GM18526 (cell line): ENCODE measurements around the gene H1-8.

Experiments
- POLR2A ChIP-seq: IDR thresholded peaks from 3 replicates; pipeline ENCODE4 v1.6.1; 2011; ENCODE audit not compliant: insufficient read length; ENCODE audit errors: extremely low read depth

The H1-8 gene

GRCh38 chr3:129591932-129592331 is 49.0 kb downstream of the H1-8 start:
- TF ChIP-seq POLR2A = no peak

GRCh38 chr3:129592381-129593131 is 49.6 kb downstream of the H1-8 start:
- no peak for TF ChIP-seq POLR2A

- no peak for TF ChIP-seq POLR2A
Observed at GRCh38 chr3:129593230-129593594, 50.2 kb downstream of the H1-8 start.

- TF ChIP-seq POLR2A = no peak
Observed at GRCh38 chr3:129593595-129594339, 50.8 kb downstream of the H1-8 start.

- TF ChIP-seq POLR2A = no peak
Observed at GRCh38 chr3:129594409-129594808, 51.4 kb downstream of the H1-8 start.

GRCh38 chr3:129594907-129595390 is 52.0 kb downstream of the H1-8 start:
- no peak for TF ChIP-seq POLR2A

GRCh38 chr3:129595544-129596193 is 52.7 kb downstream of the H1-8 start:
- TF ChIP-seq POLR2A = no peak

GRCh38 chr3:129596194-129597086 is 53.5 kb downstream of the H1-8 start:
- no peak for TF ChIP-seq POLR2A

GRCh38 chr3:129597087-129597999 is 54.4 kb downstream of the H1-8 start:
- TF ChIP-seq POLR2A = no peak

GRCh38 chr3:129598000-129598381 is 55.0 kb downstream of the H1-8 start:
- no peak for TF ChIP-seq POLR2A

GRCh38 chr3:129598484-129598883 is 55.5 kb downstream of the H1-8 start:
- TF ChIP-seq POLR2A = no peak

- TF ChIP-seq POLR2A = no peak
Observed at GRCh38 chr3:129599073-129599472, 56.1 kb downstream of the H1-8 start.

GRCh38 chr3:129599607-129600006 is 56.6 kb downstream of the H1-8 start:
- TF ChIP-seq POLR2A = no peak

GRCh38 chr3:129600348-129600747 is 57.4 kb downstream of the H1-8 start:
- TF ChIP-seq POLR2A = no peak
